Smooth muscle cell (in vitro differentiated cells): ENCODE data around the gene RPS6KC1. TPM values are rescaled to one million over a fixed set of nuclear protein-coding genes. Genes with fewer than 3 reads are reported as not detected.

Source experiments
- DNase-seq: peaks from one replicate; lab custom pipeline; 2025; ENCODE audit not compliant: unreplicated experiment; lab: John Stamatoyannopoulos, UW
- H2AFZ ChIP-seq: fragments of 200-600 bp; sonication (generic); 2 replicates; pipeline ENCODE4 v1.6.0; 2016; ENCODE audit warnings: antibody characterized with exemption, low read depth, mild to moderate bottlenecking
- H3F3A ChIP-seq: fragments of 200-600 bp; sonication (generic); 2 replicates; pipeline ENCODE4 v1.6.0; 2017; ENCODE audit warnings: antibody characterized with exemption, low read depth
- H3K27ac ChIP-seq: fragments of 200-600 bp; sonication (generic); 2 replicates; pipeline ENCODE4 v1.5.1; 2016; ENCODE audit warnings: low read depth, mild to moderate bottlenecking
- H3K27me3 ChIP-seq: fragments of 200-600 bp; sonication (generic); 2 replicates; pipeline ENCODE4 v1.6.1; 2016; ENCODE audit warnings: low read depth, mild to moderate bottlenecking
- H3K36me3 ChIP-seq: fragments of 200-600 bp; sonication (generic); 2 replicates; pipeline ENCODE4 v1.5.1; 2016; ENCODE audit warnings: low read depth
- H3K4me1 ChIP-seq: fragments of 200-600 bp; sonication (generic); 2 replicates; pipeline ENCODE4 v1.5.1; 2016; ENCODE audit warnings: low read depth
- H3K4me2 ChIP-seq: fragments of 200-600 bp; sonication (generic); 2 replicates; pipeline ENCODE4 v1.6.0; 2016; ENCODE audit warnings: mild to moderate bottlenecking
- H3K4me3 ChIP-seq: fragments of 200-600 bp; sonication (generic); 2 replicates; pipeline ENCODE4 v1.5.1; 2016; ENCODE audit warnings: mild to moderate bottlenecking
- H3K79me2 ChIP-seq: fragments of 200-600 bp; sonication (generic); 2 replicates; pipeline ENCODE4 v1.6.0; 2016; ENCODE audit warnings: low read depth, mild to moderate bottlenecking
- H3K9ac ChIP-seq: fragments of 200-600 bp; sonication (generic); 2 replicates; pipeline ENCODE4 v1.6.0; 2016; ENCODE audit warnings: low read depth
- H3K9me3 ChIP-seq: fragments of 200-600 bp; sonication (generic); replicated peaks from 2 replicates; pipeline ENCODE4 v1.5.1; 2016; ENCODE audit warnings: low read depth
- H4K20me1 ChIP-seq: fragments of 200-600 bp; sonication (generic); 2 replicates; pipeline ENCODE4 v1.6.0; 2016; ENCODE audit warnings: low read depth
- CTCF ChIP-seq: fragments of 200-600 bp; sonication (generic); IDR thresholded peaks from 2 replicates; pipeline ENCODE4 v1.5.1; 2017; ENCODE audit warnings: borderline replicate concordance, mild to moderate bottlenecking, antibody characterized with exemption; ENCODE audit not compliant: insufficient read depth, poor library complexity, severe bottlenecking
- WGBS: methylation state at CpG from one replicate; pipeline ENCODE4 v1.1.7; 2016; ENCODE audit warnings: low lambda C conversion rate; 5-methylcytosine and 5-hydroxymethylcytosine counted together
- polyA plus RNA-seq: library from polyadenylated mRNA; unstranded; fragments of >200 nt; fragmentation: Nextera tagmentation; extraction: Ambion mirVana; gene quantifications from 2 replicates; pipeline ENCODE4 v1.2.1, GENCODE V29; 2016
- total RNA-seq: library from RNA; depleted of rRNA; stranded (reverse); fragments of >200 nt; gene quantifications from 2 replicates; pipeline ENCODE4 v1.2.3, GENCODE V29; 2014

RPS6KC1 gene
- total and polyA plus RNA-seq, 2 experiments from 2014 or later, result 17.6 to 30.8 TPM

DNA sequence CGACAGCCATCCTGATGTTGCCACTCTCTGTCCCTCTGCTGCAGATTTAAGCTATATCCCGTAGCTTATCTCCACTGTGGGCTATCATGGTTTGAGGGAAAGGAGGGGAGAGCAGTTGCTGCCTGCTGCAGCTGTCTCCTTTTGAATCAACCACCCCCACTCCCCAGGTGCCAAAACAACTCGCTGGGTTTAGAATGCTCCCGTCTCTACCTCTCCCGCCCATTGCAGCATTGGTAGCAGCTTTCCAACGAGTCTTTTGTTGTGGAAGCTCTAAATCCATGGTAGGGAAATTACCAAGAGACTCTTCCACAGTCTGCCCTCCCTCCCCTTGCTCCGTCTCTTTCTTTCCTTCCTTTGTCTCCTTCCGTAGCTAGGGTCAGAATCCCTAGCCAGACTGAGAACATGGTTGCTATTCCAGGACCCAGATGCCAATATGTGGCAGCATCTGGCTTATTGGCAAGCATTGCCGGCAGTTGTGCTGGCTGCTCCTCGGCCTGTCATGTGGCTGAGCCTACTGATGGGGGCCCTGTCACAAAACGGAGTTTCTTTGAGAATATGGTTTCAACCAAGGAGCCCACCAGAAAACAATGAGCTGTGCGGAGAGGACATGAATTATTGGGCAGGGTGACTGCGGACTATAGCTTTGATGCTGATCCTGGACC, 230.7 kb downstream of the RPS6KC1 start:
- H3F3A ChIP-seq, result no peaks in the 10 kb centered on the region
- no peak for TF ChIP-seq CTCF
- H3K36me3 ChIP-seq, result no peaks in the 10 kb centered on the region
- no peak overlapping the region for H3K27ac ChIP-seq
- peaks cover 26% of the 10 kb centered on the region for H3K4me1 ChIP-seq
- H3K4me2 ChIP-seq, result no peak overlapping the region
- H3K79me2 ChIP-seq, result no peaks in the 10 kb centered on the region
- no peak overlapping the region for H3K4me3 ChIP-seq
- no peaks in the 10 kb centered on the region for H3K9me3 ChIP-seq
- DNase-seq, result no peak
- H2AFZ ChIP-seq, result no peak overlapping the region
- no peak overlapping the region for H3K9ac ChIP-seq
- H3K27me3 ChIP-seq, result no peaks in the 10 kb centered on the region
- 80% methylated on average over 13 of the region's 13 CpGs for WGBS
- H4K20me1 ChIP-seq, result no peaks in the 10 kb centered on the region

DNA sequence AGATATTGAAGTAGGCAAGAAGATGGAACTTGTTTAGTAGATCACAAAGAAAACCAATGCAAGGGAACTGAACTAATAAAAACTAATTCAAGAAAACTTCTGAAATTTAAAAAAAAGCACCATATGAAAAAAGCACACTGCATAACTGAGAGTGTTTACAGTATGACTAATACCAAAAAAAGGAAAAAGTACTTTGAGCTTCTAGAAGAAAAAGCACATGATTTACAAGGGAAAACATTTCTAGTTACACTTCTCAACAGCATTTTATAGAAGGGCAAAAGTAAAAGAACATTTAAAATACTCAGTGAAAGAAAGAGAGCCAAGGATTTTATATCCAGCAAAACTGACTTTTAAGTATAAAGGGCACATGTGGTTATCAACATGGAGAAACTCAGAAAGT, 233.6 kb downstream of the RPS6KC1 start:
- peak overlapping the region; percentile 49 for H3K4me2 ChIP-seq
- no peak for DNase-seq
- no peak overlapping the region for H3K9ac ChIP-seq
- no peaks in the 10 kb centered on the region for H3K9me3 ChIP-seq
- H4K20me1 ChIP-seq, result no peaks in the 10 kb centered on the region
- H3K36me3 ChIP-seq, result no peaks in the 10 kb centered on the region
- no peaks in the 10 kb centered on the region for H3K79me2 ChIP-seq
- H3F3A ChIP-seq, result no peaks in the 10 kb centered on the region
- H3K4me1 ChIP-seq, result peaks cover 25% of the 10 kb centered on the region
- no peak for TF ChIP-seq CTCF
- H2AFZ ChIP-seq, result no peak overlapping the region
- peak overlapping the region; percentile 53 for H3K27ac ChIP-seq
- H3K27me3 ChIP-seq, result no peaks in the 10 kb centered on the region
- no peak overlapping the region for H3K4me3 ChIP-seq

GRCh38 chr1:213286235-213286634, 235.2 kb downstream of the RPS6KC1 start:
- Histone ChIP-seq H3K4me2 (no peak overlapping the region), H3K79me2 (no peaks in the 10 kb centered on the region), H3K36me3 (no peaks in the 10 kb centered on the region), H3K4me1 (peaks cover 11% of the 10 kb centered on the region), H3F3A (no peaks in the 10 kb centered on the region), H3K9me3 (no peaks in the 10 kb centered on the region), H3K9ac (no peak overlapping the region), H4K20me1 (no peaks in the 10 kb centered on the region), H3K4me3 (no peak overlapping the region), H2AFZ (no peak overlapping the region), H3K27ac (no peak overlapping the region), H3K27me3 (no peaks in the 10 kb centered on the region)
- WGBS, result 97% methylated on average over 1 of the region's 1 CpG
- DNase-seq, result no peak
- peak; percentile 33 for TF ChIP-seq CTCF

GRCh38 chr1:213287987-213288386, 236.9 kb downstream of the RPS6KC1 start:
- H4K20me1 ChIP-seq, result no peaks in the 10 kb centered on the region
- H3K36me3 ChIP-seq, result no peaks in the 10 kb centered on the region
- 94% methylated on average over 5 of the region's 5 CpGs for WGBS
- H3K4me2 ChIP-seq, result no peak overlapping the region
- DNase-seq, result no peak
- no peaks in the 10 kb centered on the region for H3K4me1 ChIP-seq
- TF ChIP-seq CTCF, result no peak
- H3F3A ChIP-seq, result no peaks in the 10 kb centered on the region
- no peaks in the 10 kb centered on the region for H3K79me2 ChIP-seq
- H3K27ac ChIP-seq, result no peak overlapping the region
- no peak overlapping the region for H2AFZ ChIP-seq
- no peak overlapping the region for H3K9ac ChIP-seq
- no peaks in the 10 kb centered on the region for H3K27me3 ChIP-seq
- H3K9me3 ChIP-seq, result no peaks in the 10 kb centered on the region
- no peak overlapping the region for H3K4me3 ChIP-seq
